GM23338 (cell line): ENCODE measurements around the gene RASA3. TPM values are rescaled to one million over a fixed set of nuclear protein-coding genes. Genes with fewer than 3 reads are reported as not detected.
A peak's percentile ranks its signal among the peaks of the same experiment; 100 is the strongest.

ENCODE experiments used
- ATAC-seq: fragments of 200-7000 bp; cut with Tn5 transposase; 3 replicates; pipeline ENCODE4 v1.9.1; 2020
- DNase-seq: peaks from one replicate; pipeline ENCODE4 v3.0.0-alpha.2; 2015; ENCODE audit warnings: low spot score
- H2AFZ ChIP-seq: fragments of 200-600 bp; sonication (generic); 2 replicates; pipeline ENCODE4 v1.8.0; 2016; ENCODE audit warnings: antibody characterized with exemption, mild to moderate bottlenecking, moderate library complexity
- H3F3A ChIP-seq: fragments of 200-600 bp; sonication (generic); replicated peaks from 2 replicates; pipeline ENCODE4 v1.8.0; 2017; ENCODE audit warnings: antibody characterized with exemption, mixed run types, low read depth
- H3K27ac ChIP-seq: fragments of 200-600 bp; sonication (generic); 2 replicates; pipeline ENCODE4 v1.6.1; 2016; ENCODE audit warnings: low read depth
- H3K27me3 ChIP-seq: fragments of 200-600 bp; sonication (generic); 2 replicates; pipeline ENCODE4 v1.8.0; 2016; ENCODE audit warnings: mild to moderate bottlenecking, mixed run types, moderate library complexity; ENCODE audit not compliant: insufficient read depth
- H3K36me3 ChIP-seq: fragments of 200-600 bp; sonication (generic); 2 replicates; pipeline ENCODE4 v1.8.0; 2016; ENCODE audit warnings: mild to moderate bottlenecking; ENCODE audit not compliant: insufficient read depth
- H3K4me1 ChIP-seq: fragments of 200-600 bp; sonication (generic); 2 replicates; pipeline ENCODE4 v1.8.0; 2016; ENCODE audit warnings: mild to moderate bottlenecking, moderate library complexity; ENCODE audit not compliant: insufficient read depth
- H3K4me2 ChIP-seq: fragments of 200-600 bp; sonication (generic); 2 replicates; pipeline ENCODE4 v1.7.1; 2017; ENCODE audit warnings: mixed run types
- H3K4me3 ChIP-seq: fragments of 200-600 bp; sonication (generic); 2 replicates; pipeline ENCODE4 v1.6.1; 2016; ENCODE audit warnings: mixed run types
- H3K79me2 ChIP-seq: fragments of 200-600 bp; sonication (generic); replicated peaks from 2 replicates; pipeline ENCODE4 v1.8.0; 2017; ENCODE audit warnings: mild to moderate bottlenecking; ENCODE audit not compliant: insufficient read depth
- H3K9me2 ChIP-seq: fragments of 200-600 bp; sonication (generic); 2 replicates; pipeline ENCODE4 v1.8.0; 2017; ENCODE audit not compliant: insufficient read depth
- H4K20me1 ChIP-seq: fragments of 200-600 bp; sonication (generic); replicated peaks from 2 replicates; pipeline ENCODE4 v1.8.0; 2017; ENCODE audit warnings: mild to moderate bottlenecking; ENCODE audit not compliant: insufficient read depth
- H3K27ac Mint-ChIP-seq: 2 replicates; pipeline ENCODE4 v1.8.0; 2020; ENCODE audit warnings: inconsistent platforms, mild to moderate bottlenecking, moderate library complexity, mixed read lengths
- H3K27me3 Mint-ChIP-seq: 3 replicates; pipeline ENCODE4 v1.8.0; 2022; ENCODE audit warnings: low read depth, mild to moderate bottlenecking, moderate library complexity, mixed read lengths, inconsistent platforms; ENCODE audit not compliant: insufficient read depth, poor library complexity
- H3K36me3 Mint-ChIP-seq: 3 replicates; pipeline ENCODE4 v1.8.0; 2021; ENCODE audit warnings: low read depth, mild to moderate bottlenecking, inconsistent platforms, moderate library complexity, mixed read lengths
- H3K4me1 Mint-ChIP-seq: 3 replicates; pipeline ENCODE4 v1.8.0; 2020; ENCODE audit warnings: mild to moderate bottlenecking, inconsistent platforms, mixed read lengths
- H3K4me3 Mint-ChIP-seq: 3 replicates; pipeline ENCODE4 v1.8.0; 2021; ENCODE audit warnings: moderate library complexity, mild to moderate bottlenecking, inconsistent platforms, mixed read lengths
- H3K9me3 Mint-ChIP-seq: 3 replicates; pipeline ENCODE4 v1.8.0; 2020; ENCODE audit warnings: moderate library complexity, mild to moderate bottlenecking, inconsistent platforms, mixed read lengths
- EZH2 ChIP-seq: fragments of 200-600 bp; sonication (generic); IDR thresholded peaks from one replicate; pipeline ENCODE4 v1.8.0; 2017; ENCODE audit warnings: antibody characterized with exemption, mild to moderate bottlenecking, low read depth; ENCODE audit not compliant: unreplicated experiment
- EZH2phosphoT487 ChIP-seq: fragments of 200-600 bp; sonication (generic); IDR thresholded peaks from one replicate; pipeline ENCODE4 v1.8.1; 2018; ENCODE audit warnings: antibody characterized with exemption; ENCODE audit not compliant: unreplicated experiment
- JUNB ChIP-seq: IDR thresholded peaks from one replicate; pipeline ENCODE4 v1.6.1; 2016; ENCODE audit warnings: antibody characterized with exemption; ENCODE audit not compliant: unreplicated experiment
- POLR2AphosphoS5 ChIP-seq: IDR thresholded peaks from 2 replicates; pipeline ENCODE4 v1.6.1; 2016; ENCODE audit warnings: antibody characterized with exemption, low read depth
- ZNF114 ChIP-seq: fragments of 250-450 bp; sonication (Bioruptor Pico); IDR thresholded peaks from 2 replicates; pipeline ENCODE4 v1.5.0; 2020; ENCODE audit warnings: mild to moderate bottlenecking, moderate library complexity
- ZNF331 ChIP-seq: fragments of 250-450 bp; sonication (Bioruptor Pico); IDR thresholded peaks from 2 replicates; pipeline ENCODE4 v1.5.0; 2020; ENCODE audit warnings: low read depth, mild to moderate bottlenecking, moderate library complexity
- ZNF462 ChIP-seq: fragments of 250-450 bp; sonication (Bioruptor Pico); IDR thresholded peaks from 2 replicates; pipeline ENCODE4 v1.5.0; 2020; ENCODE audit warnings: mild to moderate bottlenecking, moderate library complexity
- polyA plus RNA-seq: library from polyadenylated mRNA; unstranded; fragments of >200 nt; fragmentation: Nextera tagmentation; extraction: Ambion mirVana; gene quantifications from 2 replicates; pipeline ENCODE4 v1.2.1, GENCODE V29; 2016
- total RNA-seq: library from RNA; depleted of rRNA; stranded (reverse); fragments of >200 nt; shearing (Covaris generic); gene quantifications from 2 replicates; pipeline ENCODE4 v1.2.3, GENCODE V29; 2014

The RASA3 gene
- total and polyA plus RNA-seq, 2 experiments from 2014 or later = 11.2 to 20.7 TPM

GRCh38 chr13:113976711-113977684 is 155.4 kb downstream of the RASA3 start:
- Mint-ChIP-seq H3K9me3 (peaks cover 4% of the 10 kb centered on the region; the same call in 1 of the 3 replicates), H3K4me3 (no peak overlapping the region), H3K27me3 (peaks cover 5% of the 10 kb centered on the region), H3K27ac (no peak overlapping the region), H3K36me3 (peaks cover 32% of the 10 kb centered on the region), H3K4me1 (no peaks in the 10 kb centered on the region; the same call in 2 of the 3 replicates)
- DNase-seq = no peak
- no peak overlapping the region for H2AFZ ChIP-seq
- no peaks in the 10 kb centered on the region for H3K9me2 ChIP-seq
- ATAC-seq = peak; percentile 23
- no peaks in the 10 kb centered on the region for H4K20me1 ChIP-seq
- no peaks in the 10 kb centered on the region for H3K4me1 ChIP-seq
- H3K79me2 ChIP-seq = no peaks in the 10 kb centered on the region
- H3K4me3 ChIP-seq = no peak overlapping the region
- TF ChIP-seq ZNF331 (CRISPR knock-in tag) (no peak), ZNF462 (CRISPR knock-in tag) (no peak), ZNF114 (CRISPR knock-in tag) (no peak), EZH2phosphoT487 (no peak), POLR2AphosphoS5 (no peak), EZH2 (no peak), JUNB (no peak)
- H3K27ac ChIP-seq = no peak overlapping the region
- no peak overlapping the region for H3K4me2 ChIP-seq
- H3K36me3 ChIP-seq = no peaks in the 10 kb centered on the region; the same call in 1 of the 2 replicates
- no peaks in the 10 kb centered on the region for H3K27me3 ChIP-seq
- H3F3A ChIP-seq = no peaks in the 10 kb centered on the region
